Right cardiac atrium (tissue), 5 donors: ENCODE data around the gene TMEM108. TPM values are rescaled to one million over a fixed set of nuclear protein-coding genes. Genes with fewer than 3 reads are reported as not detected.

Experiments used
- ATAC-seq, 2 donors: fragments of 200-7000 bp; cut with Tn5 transposase; one replicate each; pipeline versions ENCODE4 v1.8.0 to v1.9.1; 2020; ENCODE audit warnings: moderate library complexity in 2 of 2, mild to moderate bottlenecking in 1 of 2
- DNase-seq, 3 donors: peaks; one replicate each; pipeline ENCODE4 v3.0.0-alpha.2; 2020
- H3K27ac ChIP-seq: one replicate; pipeline ENCODE4 v1.5.1; 2013; ENCODE audit warnings: mild to moderate bottlenecking, low read length, control low read depth, moderate library complexity
- H3K27me3 ChIP-seq: one replicate; pipeline ENCODE4 v1.6.1; 2013; ENCODE audit not compliant: control insufficient read depth, insufficient read depth
- H3K4me1 ChIP-seq: one replicate; pipeline ENCODE4 v1.6.1; 2013; ENCODE audit warnings: low read length; ENCODE audit not compliant: control insufficient read depth, insufficient read depth
- H3K4me3 ChIP-seq: one replicate; pipeline ENCODE4 v1.5.1; 2013; ENCODE audit warnings: low read length, control low read depth
- H3K9me3 ChIP-seq: one replicate; pipeline ENCODE4 v1.6.1; 2013; ENCODE audit warnings: low read length; ENCODE audit not compliant: control insufficient read depth
- WGBS: extraction: QIAGEN DNeasy Blood & Tissue Kit; methylation state at CpG from one replicate; pipeline ENCODE4 v1.1.7; 2013; 5-methylcytosine and 5-hydroxymethylcytosine counted together
- intact Hi-C, 4 donors: fragments of 100-400 bp; cut with DNase I; formaldehyde crosslinking; loops; one replicate each; pipeline versions ENCODE4 v1.11.0 to v1.14.0; 2022 to 2023
- polyA plus RNA-seq: library from polyadenylated mRNA; stranded (reverse); fragments of 200-250 nt; gene quantifications from one replicate; pipeline ENCODE4 v1.2.3, GENCODE V29; 2013
- total RNA-seq, 4 donors: library from RNA; stranded (reverse); fragmentation: NEBNext Ultra II Directional; extraction: Animal tissue kit (Norgen Biotek cat#: 25700); gene quantifications; one replicate each; pipeline ENCODE4 v1.2.1, GENCODE V29; 2021
- donor health status: healthy with polysubstance abuse.
- donor health status: DM: no; HTN: yes; CAD: no.
- donor health status: DM: no; HTN: no; CAD: no.
- donor health status: DM: no; HTN: yes; CAD: no; lungs with severe emphysema.
- donor health status: DM: yes; HTN: yes; CAD: no.

Gene TMEM108
- total and polyA plus RNA-seq, 5 donors, result 5.2 to 20.3 (median 13.2) TPM

- Histone ChIP-seq H3K4me3 (no peak overlapping the region), H3K4me1 (peaks cover 1% of the 10 kb centered on the region), H3K9me3 (no peaks in the 10 kb centered on the region), H3K27ac (no peak overlapping the region), H3K27me3 (no peaks in the 10 kb centered on the region)
- WGBS, result 42% methylated on average over 2 of the region's 2 CpGs
- ATAC-seq (peak in 1 of 2 donors; percentile 26), DNase-seq (peak; percentile 39 to 75 (median 57))
- intact Hi-C loops, result no loop called here
Measured at GRCh38 chr3:133213937-133214336, 175.7 kb downstream of the TMEM108 start.

DNA sequence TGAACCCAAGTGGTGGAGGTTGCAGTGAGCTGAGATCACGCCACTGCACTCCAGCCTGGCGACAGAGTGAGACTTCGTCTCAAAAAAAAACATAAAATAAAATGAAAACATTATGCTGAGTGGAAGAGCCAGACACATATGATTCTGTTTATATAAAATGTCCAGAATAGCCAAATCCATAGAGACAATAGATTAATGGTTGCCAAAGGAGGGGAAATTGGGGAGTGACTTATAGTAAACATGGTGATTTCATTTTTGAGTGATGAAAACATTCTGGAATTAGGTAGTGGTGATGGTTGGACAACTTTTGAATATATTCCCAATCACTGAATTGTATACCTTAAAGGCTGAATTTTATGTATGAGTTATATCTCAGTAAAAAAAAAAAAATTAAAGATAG lies 189.6 kb downstream of the TMEM108 start:
- Histone ChIP-seq H3K27me3 (no peaks in the 10 kb centered on the region), H3K27ac (no peak overlapping the region), H3K4me3 (no peak overlapping the region), H3K9me3 (peaks cover 2% of the 10 kb centered on the region), H3K4me1 (no peaks in the 10 kb centered on the region)
- 74% methylated on average over 3 of the region's 3 CpGs for WGBS
- intact Hi-C loops, result no loop called here
- ATAC-seq (no peak), DNase-seq (no peak)

DNA sequence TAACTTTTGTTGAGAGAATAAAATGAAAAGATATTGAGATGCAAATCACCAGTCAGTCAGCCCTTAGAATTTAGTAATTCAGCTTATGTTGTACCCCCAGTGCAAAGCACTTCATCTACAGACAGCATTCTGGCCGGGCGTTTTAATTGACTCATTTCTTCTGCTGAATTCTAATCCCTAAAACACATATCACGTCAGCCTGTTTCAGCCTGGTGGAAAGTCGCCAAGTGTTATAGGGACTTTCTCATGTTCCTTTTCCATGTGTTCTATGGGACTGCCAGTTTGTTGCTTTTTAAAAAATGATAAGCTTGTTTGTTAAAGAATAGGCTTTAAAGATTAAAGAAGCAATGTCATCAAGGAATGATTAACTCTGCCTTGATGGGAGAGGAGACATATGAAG lies 192.0 kb downstream of the TMEM108 start:
- H3K4me1 ChIP-seq, result no peaks in the 10 kb centered on the region
- no peaks in the 10 kb centered on the region for H3K9me3 ChIP-seq
- peak in 1 of 3 donors; percentile 29 for DNase-seq
- intact Hi-C loops, result no loop called here
- no peak overlapping the region for H3K4me3 ChIP-seq
- no peaks in the 10 kb centered on the region for H3K27me3 ChIP-seq
- no peak overlapping the region for H3K27ac ChIP-seq
- peak; percentile 24 to 51 for ATAC-seq
- 43% methylated on average over 4 of the region's 4 CpGs for WGBS

DNA sequence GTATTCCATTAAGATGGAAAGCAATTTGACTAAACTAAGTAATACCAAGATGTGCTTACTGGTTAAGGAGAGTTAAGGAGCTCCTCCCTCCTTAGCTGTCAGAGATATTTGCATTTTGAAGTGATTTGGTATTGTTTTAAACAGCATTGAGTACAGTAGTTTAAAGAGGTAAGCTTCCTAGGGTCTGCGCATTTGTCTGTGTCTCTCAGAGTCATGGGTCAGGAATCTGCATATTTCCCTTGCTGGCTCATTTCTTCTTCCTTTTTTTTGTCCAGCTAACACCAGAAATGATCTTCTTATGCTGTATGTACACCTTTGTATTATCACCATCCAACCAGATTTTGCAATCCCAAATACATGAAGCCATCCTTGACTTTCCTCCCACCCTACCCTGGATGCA lies 198.7 kb downstream of the TMEM108 start:
- no peaks in the 10 kb centered on the region for H3K27me3 ChIP-seq
- H3K27ac ChIP-seq, result no peak overlapping the region
- H3K9me3 ChIP-seq, result no peaks in the 10 kb centered on the region
- 86% methylated on average over 1 of the region's 1 CpG for WGBS
- no peak overlapping the region for H3K4me3 ChIP-seq
- ATAC-seq, result no peak
- H3K4me1 ChIP-seq, result no peaks in the 10 kb centered on the region
- intact Hi-C loops, result no loop called here
- DNase-seq, result no peak

DNA sequence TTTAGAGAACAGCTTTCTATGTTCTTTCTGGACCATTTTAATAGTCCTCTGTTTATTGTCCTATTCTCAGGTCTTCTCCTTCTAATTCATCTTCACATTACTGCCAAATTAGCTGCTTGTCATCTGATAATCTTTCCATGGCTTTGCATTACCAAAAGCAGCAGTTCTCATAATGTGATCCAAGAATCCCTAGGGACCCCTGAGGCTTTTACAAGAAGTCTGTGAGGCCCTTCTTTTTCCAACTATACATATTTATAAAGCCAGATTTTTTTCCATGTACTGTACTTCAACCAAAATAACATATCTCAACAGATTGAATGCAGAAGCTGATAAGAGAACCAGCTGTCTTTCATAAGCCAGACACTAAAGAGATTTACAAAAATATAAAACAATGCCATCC lies 199.2 kb downstream of the TMEM108 start:
- Histone ChIP-seq H3K4me3 (no peak overlapping the region), H3K27ac (no peak overlapping the region), H3K9me3 (no peaks in the 10 kb centered on the region), H3K27me3 (no peaks in the 10 kb centered on the region), H3K4me1 (no peaks in the 10 kb centered on the region)
- ATAC-seq, result peak; percentile 20 to 45
- intact Hi-C loops, result no loop called here
- DNase-seq, result no peak

DNA sequence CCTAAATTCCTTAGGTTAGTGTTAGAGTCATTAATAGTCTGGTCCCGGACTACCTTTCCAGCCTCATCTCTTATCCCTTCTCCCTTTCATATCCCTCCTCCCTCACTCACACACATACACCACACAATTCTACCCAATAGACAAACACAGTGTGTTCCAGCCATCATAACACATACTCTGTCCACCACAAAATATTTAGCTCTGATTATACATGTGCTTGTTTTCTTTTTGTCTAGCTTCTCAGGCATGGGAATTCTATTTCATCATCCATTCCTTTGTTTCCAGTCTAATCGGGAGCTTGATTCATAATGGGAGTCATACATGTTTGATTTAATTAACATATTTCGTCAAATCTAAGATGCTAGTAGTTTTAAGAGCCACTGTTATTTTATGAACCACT lies 199.8 kb downstream of the TMEM108 start:
- WGBS, result 48% methylated on average over 3 of the region's 3 CpGs
- ATAC-seq, result peak; percentile 68 to 81
- intact Hi-C loops, result no loop called here

GRCh38 chr3:133246119-133246518 lies 207.9 kb downstream of the TMEM108 start:
- DNase-seq, result peak in 2 of 3 donors; percentile 55 to 63
- Histone ChIP-seq H3K4me1 (peaks cover 3% of the 10 kb centered on the region), H3K27ac (no peak overlapping the region), H3K4me3 (no peak overlapping the region), H3K9me3 (no peaks in the 10 kb centered on the region), H3K27me3 (no peaks in the 10 kb centered on the region)
- WGBS, result 84% methylated on average over 1 of the region's 1 CpG
- peak; percentile 89 to 90 for ATAC-seq
- intact Hi-C loops, result loop anchor here in 1 of 4 donors (10.0 kb wide), 1 partner anchor 51 kb away; no protein-coding TSS in a partner anchor

More for the DNA sequence above, 199.8 kb downstream of the TMEM108 start:
- Histone ChIP-seq H3K4me1 (no peaks in the 10 kb centered on the region), H3K27me3 (no peaks in the 10 kb centered on the region), H3K9me3 (no peaks in the 10 kb centered on the region), H3K4me3 (no peak overlapping the region), H3K27ac (no peak overlapping the region)
- DNase-seq, result no peak

DNA sequence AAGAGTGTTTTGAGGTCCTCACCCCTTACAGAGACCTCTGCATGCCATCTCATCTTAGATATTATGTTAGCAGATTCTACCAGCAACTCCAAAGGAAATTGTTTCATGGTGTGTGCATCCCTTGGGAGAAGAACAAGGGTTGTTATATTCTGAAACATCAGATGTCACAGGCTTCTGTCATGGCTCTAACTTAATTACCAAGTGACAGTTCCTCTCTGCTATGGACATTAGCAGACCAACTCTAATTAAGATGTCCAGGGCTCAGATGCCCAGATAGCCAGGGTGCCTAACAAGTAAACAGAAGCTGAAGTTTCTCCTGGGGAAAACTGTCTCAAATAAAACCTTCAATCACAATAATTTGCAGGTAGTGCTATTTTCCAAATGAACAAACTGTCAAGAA lies 208.6 kb downstream of the TMEM108 start:
- H3K27me3 ChIP-seq, result no peaks in the 10 kb centered on the region
- H3K27ac ChIP-seq, result no peak overlapping the region
- peaks cover 5% of the 10 kb centered on the region for H3K4me1 ChIP-seq
- no peak for DNase-seq
- H3K4me3 ChIP-seq, result no peak overlapping the region
- H3K9me3 ChIP-seq, result no peaks in the 10 kb centered on the region
- no peak for ATAC-seq
- intact Hi-C loops, result loop anchor here in 1 of 4 donors (10.0 kb wide), 1 partner anchor 52 kb away; no protein-coding TSS in a partner anchor

GRCh38 chr3:133248389-133248788 lies 210.2 kb downstream of the TMEM108 start:
- peak; percentile 74 to 94 for ATAC-seq
- intact Hi-C loops, result loop anchor here in 1 of 4 donors (10.0 kb wide), 1 partner anchor 54 kb away; no protein-coding TSS in a partner anchor
- H3K27me3 ChIP-seq, result no peaks in the 10 kb centered on the region
- H3K4me1 ChIP-seq, result peaks cover 5% of the 10 kb centered on the region
- no peak overlapping the region for H3K27ac ChIP-seq
- no peaks in the 10 kb centered on the region for H3K9me3 ChIP-seq
- H3K4me3 ChIP-seq, result no peak overlapping the region
- WGBS, result 51% methylated on average over 2 of the region's 2 CpGs
- no peak for DNase-seq

GRCh38 chr3:133249490-133249889 lies 211.3 kb downstream of the TMEM108 start:
- DNase-seq (no peak), ATAC-seq (no peak)
- H3K4me3 ChIP-seq, result no peak overlapping the region
- H3K27me3 ChIP-seq, result no peaks in the 10 kb centered on the region
- no peak overlapping the region for H3K27ac ChIP-seq
- 85% methylated on average over 2 of the region's 2 CpGs for WGBS
- intact Hi-C loops, result loop anchor here in 1 of 4 donors (10.0 kb wide), 1 partner anchor 55 kb away; no protein-coding TSS in a partner anchor
- peaks cover 5% of the 10 kb centered on the region for H3K4me1 ChIP-seq
- H3K9me3 ChIP-seq, result no peaks in the 10 kb centered on the region

DNA sequence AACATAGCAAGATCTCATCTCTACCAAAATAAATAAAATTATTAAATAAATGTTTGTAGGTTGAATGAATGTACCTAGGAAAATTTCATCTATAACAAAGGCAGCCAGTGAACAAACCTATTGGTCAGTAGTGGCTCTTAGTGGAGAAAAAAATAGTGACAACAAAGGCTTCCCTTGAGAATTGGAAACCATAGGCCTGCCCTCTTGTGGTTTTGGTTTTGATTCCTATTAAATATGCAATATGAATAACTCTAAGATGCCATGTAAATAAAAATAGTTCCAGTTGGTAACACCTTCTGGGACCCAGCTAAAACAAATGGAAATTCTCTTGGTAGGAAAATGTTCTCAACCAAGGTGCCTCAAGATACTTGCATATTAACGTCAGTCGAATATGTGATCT lies 216.0 kb downstream of the TMEM108 start:
- H3K9me3 ChIP-seq, result no peaks in the 10 kb centered on the region
- no peak for DNase-seq
- peaks cover 2% of the 10 kb centered on the region for H3K4me1 ChIP-seq
- no peak for ATAC-seq
- intact Hi-C loops, result no loop called here
- WGBS, result 97% methylated on average over 2 of the region's 2 CpGs
- H3K27ac ChIP-seq, result no peak overlapping the region
- no peak overlapping the region for H3K4me3 ChIP-seq
- H3K27me3 ChIP-seq, result no peaks in the 10 kb centered on the region

DNA sequence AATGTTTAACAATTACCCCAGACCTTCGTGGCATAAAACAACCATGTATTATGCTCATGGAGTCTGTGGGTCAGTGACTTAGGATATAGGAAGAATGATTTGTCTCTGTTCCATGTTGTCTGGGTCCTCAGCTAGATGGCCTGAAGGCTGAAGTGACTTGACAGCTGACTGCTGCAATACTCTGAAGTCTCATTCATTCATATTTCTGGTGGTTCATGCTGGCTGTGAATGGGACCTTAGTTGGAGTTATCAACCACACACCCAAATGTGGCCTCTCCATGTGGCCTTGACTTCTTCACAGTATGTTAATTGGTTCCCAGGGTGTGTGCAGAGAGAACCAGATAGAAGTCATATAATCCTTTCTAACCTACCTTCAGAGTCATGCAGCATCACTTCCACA lies 216.5 kb downstream of the TMEM108 start:
- DNase-seq (no peak), ATAC-seq (no peak)
- 86% methylated on average over 1 of the region's 1 CpG for WGBS
- Histone ChIP-seq H3K27ac (no peak overlapping the region), H3K4me3 (no peak overlapping the region), H3K27me3 (no peaks in the 10 kb centered on the region), H3K9me3 (no peaks in the 10 kb centered on the region), H3K4me1 (peaks cover 2% of the 10 kb centered on the region)
- intact Hi-C loops, result no loop called here
